ENCODE measurements around the gene NCOA5.
A peak's percentile ranks its signal among the peaks of the same experiment; 100 is the strongest.

DNA sequence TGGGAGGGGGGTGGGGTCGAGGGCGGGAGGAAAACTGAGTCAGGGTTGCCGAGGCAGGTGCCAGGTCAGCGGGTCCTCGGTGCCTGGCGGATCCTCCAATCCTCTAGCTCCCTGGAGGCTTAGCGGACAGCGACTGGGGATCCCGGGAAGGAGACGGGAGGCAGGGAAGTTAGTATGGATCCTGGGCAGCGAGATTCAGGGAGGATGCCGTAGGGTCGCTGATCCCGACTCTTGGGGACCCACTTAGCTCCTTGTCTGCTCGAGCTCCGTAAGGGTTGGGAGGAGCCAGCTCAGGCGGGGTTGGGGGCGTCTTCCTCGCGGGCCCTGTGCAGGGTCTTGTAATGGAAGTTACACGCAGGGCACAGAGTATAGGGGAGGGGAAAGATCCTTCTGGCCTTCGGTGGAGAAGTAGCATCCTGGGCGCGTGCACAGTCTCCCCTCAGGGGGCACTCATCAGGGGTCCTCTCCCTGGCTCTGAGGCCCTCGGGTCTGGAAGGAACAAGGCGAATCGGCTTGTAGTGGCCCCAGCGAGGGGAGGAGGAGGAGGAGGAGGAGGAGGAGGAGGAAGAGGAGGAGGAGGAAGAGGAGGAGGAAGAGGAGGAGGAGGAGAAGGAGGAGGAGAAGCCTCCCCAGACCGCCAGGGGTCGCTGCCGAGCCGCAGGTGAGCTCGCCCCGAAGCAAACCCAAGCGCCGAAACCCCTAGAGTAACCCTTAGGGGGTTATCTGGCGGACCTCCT is 67.2 kb downstream of the NCOA5 start:
- TF ChIP-seq, protein P1, sequence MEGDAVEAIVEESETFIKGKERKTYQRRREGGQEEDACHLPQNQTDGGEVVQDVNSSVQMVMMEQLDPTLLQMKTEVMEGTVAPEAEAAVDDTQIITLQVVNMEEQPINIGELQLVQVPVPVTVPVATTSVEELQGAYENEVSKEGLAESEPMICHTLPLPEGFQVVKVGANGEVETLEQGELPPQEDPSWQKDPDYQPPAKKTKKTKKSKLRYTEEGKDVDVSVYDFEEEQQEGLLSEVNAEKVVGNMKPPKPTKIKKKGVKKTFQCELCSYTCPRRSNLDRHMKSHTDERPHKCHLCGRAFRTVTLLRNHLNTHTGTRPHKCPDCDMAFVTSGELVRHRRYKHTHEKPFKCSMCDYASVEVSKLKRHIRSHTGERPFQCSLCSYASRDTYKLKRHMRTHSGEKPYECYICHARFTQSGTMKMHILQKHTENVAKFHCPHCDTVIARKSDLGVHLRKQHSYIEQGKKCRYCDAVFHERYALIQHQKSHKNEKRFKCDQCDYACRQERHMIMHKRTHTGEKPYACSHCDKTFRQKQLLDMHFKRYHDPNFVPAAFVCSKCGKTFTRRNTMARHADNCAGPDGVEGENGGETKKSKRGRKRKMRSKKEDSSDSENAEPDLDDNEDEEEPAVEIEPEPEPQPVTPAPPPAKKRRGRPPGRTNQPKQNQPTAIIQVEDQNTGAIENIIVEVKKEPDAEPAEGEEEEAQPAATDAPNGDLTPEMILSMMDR (IDR thresholded peaks at IDR 0.05; ENCODE audit: low read depth, low read length) = peak; percentile 75
- TF ChIP-seq POLR2A (IDR thresholded peaks at IDR 0.05; ENCODE audit: extremely low read depth, insufficient read length) = no peak
- TF ChIP-seq MYC (IDR thresholded peaks at IDR 0.05; ENCODE audit: low read depth, low read length) = no peak
- TF ChIP-seq, protein P2, sequence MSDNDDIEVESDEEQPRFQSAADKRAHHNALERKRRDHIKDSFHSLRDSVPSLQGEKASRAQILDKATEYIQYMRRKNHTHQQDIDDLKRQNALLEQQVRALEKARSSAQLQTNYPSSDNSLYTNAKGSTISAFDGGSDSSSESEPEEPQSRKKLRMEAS (IDR thresholded peaks at IDR 0.05; ENCODE audit: low read depth, low read length) = no peak
